Activated CD8-positive, alpha-beta memory T cell treated with anti-CD3 and anti-CD28 coated beads for 1 hour (primary cell): Measurements from ENCODE around the gene TEX11.
"Not testable (repeated sequence)": the region's sequence is repeated elsewhere in the genome, so short reads cannot be mapped to it uniquely, and the experiment has no call there.

Experiments
- DNase-seq, 2 donors: peaks; one replicate each; pipeline ENCODE4 v3.0.0-alpha.2; 2020; ENCODE audit warnings: low read depth in 1 of 2; ENCODE audit errors: extremely low read depth in 1 of 2

The TEX11 gene

GRCh38 chrX:70762285-70762684 is 146.2 kb downstream of the TEX11 start:
- no peak for DNase-seq

- peak; percentile 1 to 10 for DNase-seq
These were observed 152.7 kb downstream of the TEX11 start for GRCh38 chrX:70755850-70756249.

- no peak for DNase-seq
These were observed 154.2 kb downstream of the TEX11 start for GRCh38 chrX:70754169-70754848.

- DNase-seq: not testable (repeated sequence)
These were observed 174.7 kb downstream of the TEX11 start for GRCh38 chrX:70733774-70734173.

- DNase-seq: not testable (repeated sequence)
These were observed 180.6 kb downstream of the TEX11 start for GRCh38 chrX:70727961-70728360.

GRCh38 chrX:70720721-70721120 is 187.8 kb downstream of the TEX11 start:
- no peak for DNase-seq

GRCh38 chrX:70711336-70711735 is 197.2 kb downstream of the TEX11 start:
- not testable (repeated sequence) for DNase-seq

- DNase-seq: no peak
These were observed 214.0 kb downstream of the TEX11 start for GRCh38 chrX:70694339-70695122.

- not testable (repeated sequence) for DNase-seq
These were observed 229.1 kb downstream of the TEX11 start for GRCh38 chrX:70679455-70679854.

GRCh38 chrX:70675284-70675683 is 233.2 kb downstream of the TEX11 start:
- DNase-seq: no peak

GRCh38 chrX:70672326-70672725 is 236.2 kb downstream of the TEX11 start:
- DNase-seq: no peak

- DNase-seq: no peak
These were observed 239.4 kb downstream of the TEX11 start for GRCh38 chrX:70669120-70669519.

- DNase-seq: no peak
These were observed 243.8 kb downstream of the TEX11 start for GRCh38 chrX:70664726-70665125.

GRCh38 chrX:70661124-70661523 is 247.4 kb downstream of the TEX11 start:
- not testable (repeated sequence) for DNase-seq

GRCh38 chrX:70657546-70657945 is 251.0 kb downstream of the TEX11 start:
- not testable (repeated sequence) for DNase-seq

GRCh38 chrX:70656304-70656703 is 252.2 kb downstream of the TEX11 start:
- no peak for DNase-seq

GRCh38 chrX:70647910-70648309 is 260.6 kb downstream of the TEX11 start:
- not testable (repeated sequence) for DNase-seq

- DNase-seq: no peak
These were observed 272.3 kb downstream of the TEX11 start for GRCh38 chrX:70636218-70636617.

GRCh38 chrX:70635669-70636068 is 272.8 kb downstream of the TEX11 start:
- DNase-seq: no peak

- DNase-seq: no peak
These were observed 273.3 kb downstream of the TEX11 start for GRCh38 chrX:70635227-70635626.

- no peak for DNase-seq
These were observed 286.8 kb downstream of the TEX11 start for GRCh38 chrX:70621743-70622142.

- DNase-seq: no peak
These were observed 290.0 kb downstream of the TEX11 start for GRCh38 chrX:70618467-70618866.
